GM19238 (cell line): ENCODE data around the gene PRB4.
"Not testable (repeated sequence)": the region's sequence is repeated elsewhere in the genome, so short reads cannot be mapped to it uniquely, and the experiment has no call there.

Source experiments
- DNase-seq: peaks from one replicate; pipeline ENCODE4 v3.0.0; 2011; ENCODE audit warnings: low spot score; ENCODE audit not compliant: insufficient read length

PRB4 gene

GRCh38 chr12:11310336-11310735 lies at the start of gene PRB4:
Gene PRB4, minus strand, starts transcription at chr12:11310436. Its CDS starts 38 bp downstream, at chr12:11310398.
- DNase-seq = no peak

GRCh38 chr12:11351736-11352135 lies 41.5 kb upstream of the PRB4 start:
- DNase-seq = not testable (repeated sequence)

- no peak for DNase-seq
These were observed 38.2 kb upstream of the PRB4 start for GRCh38 chr12:11348439-11348838.

- DNase-seq = no peak
These were observed 37.6 kb upstream of the PRB4 start for GRCh38 chr12:11347810-11348209.

- no peak for DNase-seq
These were observed 34.3 kb upstream of the PRB4 start for GRCh38 chr12:11344500-11344899.

GRCh38 chr12:11324426-11324825 lies 14.2 kb upstream of the PRB4 start:
- no peak for DNase-seq

GRCh38 chr12:11321980-11322379 lies 11.7 kb upstream of the PRB4 start:
- DNase-seq = no peak

- DNase-seq = no peak
These were observed 3.1 kb downstream of the PRB4 start for GRCh38 chr12:11307143-11307542.

- DNase-seq = no peak
These were observed 36.8 kb downstream of the PRB4 start for GRCh38 chr12:11273449-11273848.

GRCh38 chr12:11269607-11270006 lies 40.6 kb downstream of the PRB4 start, which contains the start of gene PRB3:
Gene PRB3, minus strand, starts transcription at chr12:11269707. Its CDS starts 38 bp downstream, at chr12:11269669.
- DNase-seq = no peak

- no peak for DNase-seq
These were observed 45.7 kb downstream of the PRB4 start for GRCh38 chr12:11264501-11264900.
